NCI-H187 (cell line): Measurements from ENCODE around the gene DEFB116.
"Not testable (repeated sequence)": the region's sequence is repeated elsewhere in the genome, so short reads cannot be mapped to it uniquely, and the experiment has no call there.

Experiments
- DNase-seq, 2 experiments: peaks; one replicate each; lab custom pipeline; 2025; lab: John Stamatoyannopoulos, UW

DEFB116 gene

GRCh38 chr20:31308535-31309162, at the start of gene DEFB116:
Gene DEFB116 (minus strand): TSS chr20:31308585. CDS start chr20:31308585, 0 bp downstream.
- no peak for DNase-seq

GRCh38 chr20:31355981-31356380, 47.6 kb upstream of the DEFB116 start:
- DNase-seq, result no peak

GRCh38 chr20:31341470-31341869, 33.1 kb upstream of the DEFB116 start:
- DNase-seq, result no peak

GRCh38 chr20:31330893-31331292, 22.5 kb upstream of the DEFB116 start:
- no peak for DNase-seq

GRCh38 chr20:31322504-31322903, 14.1 kb upstream of the DEFB116 start:
- DNase-seq, result no peak

- not testable (repeated sequence) for DNase-seq
Measured at GRCh38 chr20:31284964-31285363, 23.4 kb downstream of the DEFB116 start.

DNA sequence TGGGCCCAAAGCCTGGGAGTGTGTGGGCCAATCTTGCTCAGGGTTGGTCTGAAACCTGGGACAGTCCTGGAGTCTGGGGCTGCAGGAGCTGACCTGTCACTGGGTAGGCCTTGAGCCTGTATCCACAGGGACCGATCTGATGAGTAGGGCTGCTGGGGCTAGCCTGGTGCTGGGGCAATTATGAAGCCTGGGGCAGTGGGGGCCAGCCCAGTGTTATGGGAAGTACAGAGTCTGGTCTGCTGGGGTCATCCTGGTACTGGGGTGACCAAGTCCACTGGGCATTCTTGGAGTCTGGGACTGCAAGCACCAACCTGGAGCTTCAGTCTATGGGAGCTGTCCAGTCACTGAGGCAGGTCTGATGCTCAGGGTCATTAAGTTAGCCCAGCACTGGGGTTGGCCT, 30.2 kb downstream of the DEFB116 start:
- DNase-seq, result no peak

DNA sequence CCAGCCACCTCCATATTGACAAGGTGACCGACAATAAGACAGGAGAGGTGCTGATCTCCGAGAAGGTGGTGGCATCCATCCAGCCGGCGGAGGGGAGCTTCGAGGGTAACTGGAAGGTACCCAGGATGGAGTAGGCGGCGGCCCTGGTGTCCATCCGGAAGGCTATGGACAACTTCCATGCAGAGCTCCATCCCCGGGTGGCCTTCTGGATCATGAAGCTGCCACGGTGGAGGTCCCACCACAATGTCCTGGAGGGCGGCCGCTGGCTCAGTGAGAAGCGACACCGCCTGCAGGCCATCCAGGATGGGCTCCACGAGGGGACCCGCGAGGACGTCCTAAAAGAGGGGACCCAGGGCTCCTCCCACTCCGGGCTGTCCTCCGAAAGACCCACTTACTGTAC, 33.9 kb downstream of the DEFB116 start:
- no peak for DNase-seq

DNA sequence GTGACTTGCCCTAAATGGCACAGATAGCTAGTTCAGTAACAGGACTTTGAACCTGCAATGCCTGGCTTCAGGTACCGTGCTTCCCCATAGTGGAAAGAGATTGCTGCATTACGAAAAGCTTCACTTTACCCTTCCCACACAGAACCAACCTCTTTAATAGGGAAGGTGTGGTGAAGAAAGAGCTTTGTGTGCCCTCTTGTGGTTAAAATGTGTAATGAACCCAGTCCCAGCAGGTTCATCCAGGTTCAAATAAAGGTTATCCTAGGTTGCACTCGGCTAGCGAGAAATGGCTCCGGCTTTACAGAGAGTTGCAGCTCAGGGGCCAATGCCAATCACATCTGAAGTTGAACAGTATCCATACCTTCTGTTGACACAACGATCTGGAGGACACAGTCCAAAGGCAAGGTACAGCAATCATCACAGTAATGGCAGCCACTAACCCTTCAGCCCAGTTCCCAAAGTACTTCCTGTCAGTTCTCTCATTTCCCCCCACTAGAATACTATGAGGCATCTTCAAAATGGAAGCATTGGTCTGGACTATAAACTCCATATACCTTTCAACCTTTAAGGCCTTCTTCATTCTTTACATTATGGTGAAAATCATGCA, 48.0 kb downstream of the DEFB116 start:
- no peak for DNase-seq

- no peak for DNase-seq
Measured at GRCh38 chr20:31257364-31257763, 51.0 kb downstream of the DEFB116 start, which contains the start of gene DEFB115. Gene DEFB115 (plus strand): TSS chr20:31257664. CDS start chr20:31257664, 0 bp downstream.

GRCh38 chr20:31256959-31257358, 51.4 kb downstream of the DEFB116 start:
- DNase-seq, result no peak
